K562 (cell line): Measurements from ENCODE around the gene ABCB10. TPM values are rescaled to one million over a fixed set of nuclear protein-coding genes. Genes with fewer than 3 reads are reported as not detected.

Experiments
- ATF2 ChIP-seq: sonication (generic); formaldehyde crosslinking; IDR thresholded peaks from 2 replicates; pipeline ENCODE4 v1.8.1; 2022; ENCODE audit warnings: missing genetic modification reagents
- CCNT2 ChIP-seq: IDR thresholded peaks from 2 replicates; pipeline ENCODE4 v1.6.1; 2011; ENCODE audit warnings: borderline replicate concordance, low read depth, mild to moderate bottlenecking, moderate library complexity, mixed read lengths, low read length; ENCODE audit not compliant: insufficient read length; ENCODE audit errors: extremely low read depth
- CEBPG ChIP-seq, 3 experiments: fragments of 200-800 bp in 1 of 3; sonication (Bioruptor generic) in 1 of 3; sonication (generic) in 1 of 3; formaldehyde crosslinking in 1 of 3; IDR thresholded peaks in 2 of 3; conservative IDR thresholded peaks in 1 of 3; 2 replicates each; pipeline versions ENCODE4 v1.6.1 to v1.8.0; 2016 to 2022; ENCODE audit warnings: missing compliant biosample characterization in 2 of 3, missing genetic modification characterization in 2 of 3, mild to moderate bottlenecking in 1 of 3, missing genetic modification reagents in 1 of 3
- DNMT1 ChIP-seq: fragments of 450-650 bp; IDR thresholded peaks from 2 replicates; pipeline ENCODE4 v1.6.1; 2016; ENCODE audit warnings: antibody characterized with exemption, mild to moderate bottlenecking
- ETV5 ChIP-seq: sonication (generic); formaldehyde crosslinking; IDR thresholded peaks from 2 replicates; pipeline ENCODE4 v1.4.0; 2020; ENCODE audit warnings: low read depth, mild to moderate bottlenecking, missing genetic modification reagents
- GABPB1 ChIP-seq: sonication (generic); formaldehyde crosslinking; IDR thresholded peaks from 2 replicates; pipeline ENCODE4 v1.8.0; 2022; ENCODE audit warnings: mild to moderate bottlenecking, missing genetic modification reagents
- KAT2B ChIP-seq: IDR thresholded peaks from one replicate; pipeline ENCODE4 v1.6.1; 2012; ENCODE audit warnings: low read depth, mild to moderate bottlenecking, control low read depth, inconsistent platforms, low read length, moderate library complexity
- NR2C2 ChIP-seq, 2 experiments: fragments of 200-800 bp in 1 of 2; sonication (Bioruptor generic) in 1 of 2; sonication (generic) in 1 of 2; formaldehyde crosslinking in 1 of 2; IDR thresholded peaks; 2 replicates each; pipeline versions ENCODE4 v1.6.1 to v1.8.0; 2016 to 2022; ENCODE audit warnings: mild to moderate bottlenecking in 1 of 2, missing compliant biosample characterization in 1 of 2, missing genetic modification characterization in 1 of 2, missing genetic modification reagents in 1 of 2
- PCBP2 ChIP-seq: fragments of 200-400 bp; formaldehyde crosslinking; IDR thresholded peaks from 2 replicates; pipeline ENCODE4 v1.6.1; 2018; ENCODE audit warnings: low read length, low read depth, mild to moderate bottlenecking, moderate library complexity; ENCODE audit not compliant: poor library complexity, severe bottlenecking
- POLR2AphosphoS2 ChIP-seq: IDR thresholded peaks from 2 replicates; pipeline ENCODE4 v1.6.1; 2012; ENCODE audit warnings: low read length, improper control_type of control experiment
- PPARD ChIP-seq: fragments of 250-450 bp; sonication (Bioruptor Pico); IDR thresholded peaks from 2 replicates; pipeline ENCODE4 v1.8.0; 2022; ENCODE audit warnings: inconsistent platforms, mild to moderate bottlenecking, moderate library complexity
- PYGO2 ChIP-seq: fragments of 450-650 bp; IDR thresholded peaks from 2 replicates; pipeline ENCODE4 v1.6.1; 2016; ENCODE audit warnings: mild to moderate bottlenecking, missing genetic modification characterization, moderate library complexity, missing compliant biosample characterization
- RAD51 ChIP-seq: fragments of 450-650 bp; IDR thresholded peaks from 2 replicates; pipeline ENCODE4 v1.7.1; 2016; ENCODE audit warnings: low read depth, mild to moderate bottlenecking, borderline replicate concordance
- SIX5 ChIP-seq, 2 experiments: IDR thresholded peaks; 2 replicates each; pipeline ENCODE4 v1.6.1; 2011; ENCODE audit warnings: low read length in 2 of 2, borderline replicate concordance in 1 of 2, low read depth in 1 of 2, mild to moderate bottlenecking in 1 of 2, moderate library complexity in 1 of 2; ENCODE audit not compliant: insufficient read depth in 1 of 2
- SREBF2 ChIP-seq: sonication (generic); formaldehyde crosslinking; IDR thresholded peaks from 2 replicates; pipeline ENCODE4 v1.4.0; 2020; ENCODE audit warnings: mild to moderate bottlenecking, missing genetic modification reagents
- SUPT5H ChIP-seq: fragments of 450-650 bp; IDR thresholded peaks from 2 replicates; pipeline ENCODE4 v1.6.1; 2016
- UBTF ChIP-seq, 2 experiments: IDR thresholded peaks; 2 replicates each; pipeline ENCODE4 v1.6.1; 2012; ENCODE audit warnings: improper control_type of control experiment in 2 of 2, low read depth in 2 of 2, low read length in 2 of 2, borderline replicate concordance in 1 of 2
- WHSC1 ChIP-seq: IDR thresholded peaks from one replicate; pipeline ENCODE4 v1.6.1; 2012; ENCODE audit warnings: low read length, control low read depth, inconsistent platforms
- ZC3H8 ChIP-seq: fragments of 450-650 bp; IDR thresholded peaks from 2 replicates; pipeline ENCODE4 v1.6.1; 2017
- ZKSCAN3 ChIP-seq: fragments of 250-450 bp; sonication (Bioruptor Pico); IDR thresholded peaks from 2 replicates; pipeline ENCODE4 v1.4.0; 2020
- ZNF184 ChIP-seq: sonication (generic); formaldehyde crosslinking; IDR thresholded peaks from 2 replicates; pipeline ENCODE4 v1.5.0; 2020; ENCODE audit warnings: missing genetic modification reagents
- ZNF253 ChIP-seq: fragments of 250-450 bp; sonication (Bioruptor Pico); conservative IDR thresholded peaks from 2 replicates; pipeline ENCODE4 v1.6.1; 2021; ENCODE audit warnings: mild to moderate bottlenecking
- ZNF3 ChIP-seq: fragments of 250-450 bp; sonication (Bioruptor Pico); IDR thresholded peaks from 2 replicates; pipeline ENCODE4 v1.5.0; 2021; ENCODE audit warnings: mild to moderate bottlenecking, moderate library complexity
- ZNF511 ChIP-seq: sonication (generic); formaldehyde crosslinking; IDR thresholded peaks from 2 replicates; pipeline ENCODE4 v1.8.0; 2022; ENCODE audit warnings: mild to moderate bottlenecking, missing genetic modification reagents
- polyA plus RNA-seq, 8 experiments: library from polyadenylated mRNA; depleted of rRNA in 4 of 8; stranded (reverse) in 5 of 8; unstranded in 3 of 8; fragments of >200 nt; fragmentation: Nextera tagmentation in 2 of 8; fragmentation: Illumina TruSeq in 1 of 8; extraction: Ambion mirVana in 2 of 8; extraction: Trizol in 1 of 8; gene quantifications; 2 replicates each; pipeline versions ENCODE4 v1.2.1 to v1.2.3, GENCODE V29; 2011 to 2014; ENCODE audit warnings: inconsistent platforms in 1 of 8, missing spikeins in 1 of 8
- total RNA-seq, 7 experiments: library from RNA; depleted of rRNA in 6 of 7; stranded (reverse); fragments of >200 nt in 6 of 7; fragmentation: Illumina TruSeq in 2 of 7; extraction: Trizol in 2 of 7; gene quantifications; 2 replicates each; pipeline versions ENCODE4 v1.2.1 to v1.2.3, GENCODE V29; 2011 to 2021; ENCODE audit warnings: low replicate concordance in 1 of 7

The ABCB10 gene
- total and polyA plus RNA-seq, 9 of the 15 experiments (the other 6 are each of a cell fraction or from before 2014, with no cell fraction given): 12.4 to 54.8 (median 36.4) TPM

- TF ChIP-seq CEBPG (CRISPR knock-in tag; IDR thresholded peaks at IDR 0.05) (peak; percentile 82; the same call in 1 of the 2 replicates), CEBPG (tag; conservative IDR thresholded peaks at IDR 0.05 in 1 of 2, IDR thresholded peaks at IDR 0.05 in 1 of 2) (peak; percentile 72 to 84), ETV5 (peak; percentile 82), DNMT1 (no peak), ZNF3 (no peak), PCBP2 (no peak), ZNF184 (no peak), ATF2 (CRISPR knock-in tag) (no peak), UBTF (IDR thresholded peaks at IDR 0.05; ENCODE audit: borderline replicate concordance in 1 of 2, low read depth in 2 of 2, low read length in 2 of 2) (no peak; a peak in 1 of 4 replicates), CCNT2 (peak; percentile 94), SUPT5H (peak; percentile 22; the same call in 1 of the 2 replicates), ZNF511 (peak; percentile 81), ZC3H8 (peak; percentile 68; the same call in 1 of the 2 replicates), WHSC1 (no peak), KAT2B (no peak), POLR2AphosphoS2 (no peak), ZNF253 (no peak), PPARD (CRISPR knock-in tag) (no peak), SIX5 (IDR thresholded peaks at IDR 0.05; ENCODE audit: borderline replicate concordance in 1 of 2, insufficient read depth in 1 of 2, low read depth in 1 of 2, low read length in 2 of 2) (no peak), NR2C2 (CRISPR knock-in tag; IDR thresholded peaks at IDR 0.05) (no peak), NR2C2 (tag; IDR thresholded peaks at IDR 0.05) (no peak), GABPB1 (CRISPR knock-in tag) (peak; percentile 48; the same call in 1 of the 2 replicates), PYGO2 (tag) (no peak), SREBF2 (no peak), ZKSCAN3 (CRISPR knock-in tag) (no peak), RAD51 (peak; percentile 52; the same call in 1 of the 2 replicates)
These were observed 3.5 kb downstream of the ABCB10 start (continued) for GRCh38 chr1:229554886-229555621.
